Activated T-helper 17 cell treated with anti-CD3 and anti-CD28 coated beads, Interleukin-2, amount 50 U/mL, for 72 hours (primary cell): ENCODE measurements around the gene SUMO4. TPM values are rescaled to one million over a fixed set of nuclear protein-coding genes. Genes with fewer than 3 reads are reported as not detected.
A peak's percentile ranks its signal among the peaks of the same experiment; 100 is the strongest.

Experiments used
- ATAC-seq: fragments of 150-1000 bp; cut with Tn5 transposase; replicated peaks from 2 replicates; pipeline ENCODE4 v1.10.0; 2021; ENCODE audit warnings: mild to moderate bottlenecking, moderate library complexity
- H3K27ac Mint-ChIP-seq: one replicate; pipeline ENCODE4 v1.8.0; 2022; ENCODE audit warnings: mixed read lengths
- H3K27me3 Mint-ChIP-seq: one replicate; pipeline ENCODE4 v1.8.0; 2022; ENCODE audit warnings: mixed read lengths
- H3K36me3 Mint-ChIP-seq: one replicate; pipeline ENCODE4 v1.8.0; 2022; ENCODE audit warnings: low read depth, mild to moderate bottlenecking, mixed read lengths
- H3K4me1 Mint-ChIP-seq: one replicate; pipeline ENCODE4 v1.8.0; 2022; ENCODE audit warnings: mixed read lengths
- H3K4me3 Mint-ChIP-seq: one replicate; pipeline ENCODE4 v1.8.0; 2022; ENCODE audit warnings: mild to moderate bottlenecking, mixed read lengths
- H3K9me3 Mint-ChIP-seq: one replicate; pipeline ENCODE4 v1.8.0; 2022; ENCODE audit warnings: mixed read lengths
- total RNA-seq, 2 donors: library from RNA; stranded (reverse); gene quantifications; one replicate each; pipeline ENCODE4 v1.2.3, GENCODE V29; 2022

Gene SUMO4
- total RNA-seq, 2 donors from 2014 or later = 16.0 to 16.4 TPM

- Mint-ChIP-seq H3K4me3 (peak overlapping the region; percentile 3), H3K4me1 (peaks cover 20% of the 10 kb centered on the region), H3K27ac (peak overlapping the region; percentile 60), H3K36me3 (peaks cover 100% of the 10 kb centered on the region), H3K9me3 (no peaks in the 10 kb centered on the region), H3K27me3 (no peaks in the 10 kb centered on the region)
- peak; percentile 29 for ATAC-seq
These were observed 6.0 kb downstream of the SUMO4 start for GRCh38 chr6:149405823-149406765.

GRCh38 chr6:149409617-149410016 lies 9.6 kb downstream of the SUMO4 start:
- Mint-ChIP-seq H3K4me1 (peaks cover 6% of the 10 kb centered on the region), H3K27ac (no peak overlapping the region), H3K36me3 (peaks cover 99% of the 10 kb centered on the region), H3K4me3 (no peak overlapping the region), H3K27me3 (no peaks in the 10 kb centered on the region), H3K9me3 (no peaks in the 10 kb centered on the region)
- ATAC-seq = no peak

- Mint-ChIP-seq H3K4me3 (no peak overlapping the region), H3K9me3 (no peaks in the 10 kb centered on the region), H3K27ac (peak overlapping the region; percentile 39), H3K36me3 (peaks cover 99% of the 10 kb centered on the region), H3K27me3 (no peaks in the 10 kb centered on the region), H3K4me1 (peaks cover 7% of the 10 kb centered on the region)
- no peak for ATAC-seq
These were observed 10.5 kb downstream of the SUMO4 start for GRCh38 chr6:149410557-149410956.

- H3K27ac Mint-ChIP-seq = no peak overlapping the region
- H3K4me3 Mint-ChIP-seq = no peak overlapping the region
- ATAC-seq = no peak
- H3K9me3 Mint-ChIP-seq = no peaks in the 10 kb centered on the region
- H3K27me3 Mint-ChIP-seq = no peaks in the 10 kb centered on the region
- peaks cover 12% of the 10 kb centered on the region for H3K4me1 Mint-ChIP-seq
- H3K36me3 Mint-ChIP-seq = peaks cover 68% of the 10 kb centered on the region
These were observed 13.9 kb downstream of the SUMO4 start for GRCh38 chr6:149414009-149414408.

- Mint-ChIP-seq H3K4me1 (peaks cover 18% of the 10 kb centered on the region), H3K9me3 (no peaks in the 10 kb centered on the region), H3K27ac (no peak overlapping the region), H3K36me3 (peaks cover 59% of the 10 kb centered on the region), H3K27me3 (no peaks in the 10 kb centered on the region), H3K4me3 (no peak overlapping the region)
- no peak for ATAC-seq
These were observed 14.8 kb downstream of the SUMO4 start for GRCh38 chr6:149414821-149415220.

GRCh38 chr6:149419696-149420404 lies 19.8 kb downstream of the SUMO4 start:
- H3K36me3 Mint-ChIP-seq = peaks cover 11% of the 10 kb centered on the region
- peak; percentile 70 for ATAC-seq
- H3K4me1 Mint-ChIP-seq = peaks cover 22% of the 10 kb centered on the region
- H3K4me3 Mint-ChIP-seq = peak overlapping the region; percentile 48
- H3K27ac Mint-ChIP-seq = peak overlapping the region; percentile 65
- H3K27me3 Mint-ChIP-seq = no peaks in the 10 kb centered on the region
- H3K9me3 Mint-ChIP-seq = no peaks in the 10 kb centered on the region

GRCh38 chr6:149421132-149421531 lies 21.1 kb downstream of the SUMO4 start:
- Mint-ChIP-seq H3K27ac (no peak overlapping the region), H3K4me1 (peaks cover 14% of the 10 kb centered on the region), H3K27me3 (no peaks in the 10 kb centered on the region), H3K4me3 (no peak overlapping the region), H3K9me3 (no peaks in the 10 kb centered on the region), H3K36me3 (no peaks in the 10 kb centered on the region)
- ATAC-seq = peak; percentile 73

- Mint-ChIP-seq H3K4me3 (no peak overlapping the region), H3K9me3 (no peaks in the 10 kb centered on the region), H3K36me3 (no peaks in the 10 kb centered on the region), H3K27ac (no peak overlapping the region), H3K27me3 (no peaks in the 10 kb centered on the region), H3K4me1 (peaks cover 14% of the 10 kb centered on the region)
- ATAC-seq = no peak
These were observed 22.5 kb downstream of the SUMO4 start for GRCh38 chr6:149422581-149422980.

GRCh38 chr6:149423964-149424440 lies 23.9 kb downstream of the SUMO4 start:
- no peaks in the 10 kb centered on the region for H3K36me3 Mint-ChIP-seq
- H3K27ac Mint-ChIP-seq = peak overlapping the region; percentile 2
- H3K27me3 Mint-ChIP-seq = no peaks in the 10 kb centered on the region
- H3K4me1 Mint-ChIP-seq = peaks cover 14% of the 10 kb centered on the region
- no peak overlapping the region for H3K4me3 Mint-ChIP-seq
- no peak for ATAC-seq
- no peaks in the 10 kb centered on the region for H3K9me3 Mint-ChIP-seq

- Mint-ChIP-seq H3K27ac (no peak overlapping the region), H3K9me3 (no peaks in the 10 kb centered on the region), H3K36me3 (no peaks in the 10 kb centered on the region), H3K27me3 (no peaks in the 10 kb centered on the region), H3K4me3 (no peak overlapping the region), H3K4me1 (peaks cover 5% of the 10 kb centered on the region)
- no peak for ATAC-seq
These were observed 25.2 kb downstream of the SUMO4 start for GRCh38 chr6:149425224-149425623.

GRCh38 chr6:149425754-149426153 lies 25.7 kb downstream of the SUMO4 start:
- no peak for ATAC-seq
- Mint-ChIP-seq H3K4me1 (no peaks in the 10 kb centered on the region), H3K27ac (no peak overlapping the region)

GRCh38 chr6:149428606-149429005 lies 28.5 kb downstream of the SUMO4 start:
- H3K4me1 Mint-ChIP-seq = no peaks in the 10 kb centered on the region
- H3K36me3 Mint-ChIP-seq = no peaks in the 10 kb centered on the region
- H3K27me3 Mint-ChIP-seq = no peaks in the 10 kb centered on the region
- H3K4me3 Mint-ChIP-seq = no peak overlapping the region
- ATAC-seq = no peak
- H3K27ac Mint-ChIP-seq = peak overlapping the region; percentile 34
- H3K9me3 Mint-ChIP-seq = no peaks in the 10 kb centered on the region

More at GRCh38 chr6:149425754-149426153, 25.7 kb downstream of the SUMO4 start:
- no peaks in the 10 kb centered on the region for H3K36me3 Mint-ChIP-seq
- no peak overlapping the region for H3K4me3 Mint-ChIP-seq
- no peaks in the 10 kb centered on the region for H3K9me3 Mint-ChIP-seq
- H3K27me3 Mint-ChIP-seq = no peaks in the 10 kb centered on the region

- Mint-ChIP-seq H3K9me3 (no peaks in the 10 kb centered on the region), H3K27me3 (no peaks in the 10 kb centered on the region), H3K27ac (no peak overlapping the region), H3K4me3 (no peak overlapping the region), H3K36me3 (no peaks in the 10 kb centered on the region), H3K4me1 (no peaks in the 10 kb centered on the region)
- ATAC-seq = no peak
These were observed 29.6 kb downstream of the SUMO4 start for GRCh38 chr6:149429427-149430360.
